Measurements from ENCODE around the gene C1RL. TPM values are rescaled to one million over a fixed set of nuclear protein-coding genes. Genes with fewer than 3 reads are reported as not detected.

The C1RL gene
- total RNA-seq, 1 experiment from 2014 or later = 18.0 TPM

Small RNA genes lying within 50 kb of the gene (small RNA-seq; reads per million reads assigned to genes)
- not detected for gene RNU6-485P

Other genes starting within 250 kb of the C1RL start
- 1,401 and 1,471 TPM in 2 replicates for gene TPI1, start 241.7 kb downstream of the C1RL start, total RNA-seq (2014; rRNA removed; shearing (Covaris generic))
- 15.7 and 20.0 TPM in 2 replicates for gene SPSB2, start 235.9 kb downstream of the C1RL start, total RNA-seq (2014; rRNA removed; shearing (Covaris generic))
- gene LRRC23, start 204.4 kb downstream of the C1RL start, total RNA-seq (2014; rRNA removed; shearing (Covaris generic)) = 3.5 and 3.6 TPM in 2 replicates
- gene ENO2, start 194.6 kb downstream of the C1RL start, total RNA-seq (2014; rRNA removed; shearing (Covaris generic)) = 13.4 and 26.3 TPM in 2 replicates
- 6.6 and 11.6 TPM in 2 replicates for gene ATN1, start 181.3 kb downstream of the C1RL start, total RNA-seq (2014; rRNA removed; shearing (Covaris generic))
- gene RNU7-1, start 165.4 kb downstream of the C1RL start, total RNA-seq (2014; rRNA removed; shearing (Covaris generic)) = not detected in 2 replicates
- gene C12orf57, start 165.2 kb downstream of the C1RL start, total RNA-seq (2014; rRNA removed; shearing (Covaris generic)) = 127 and 201 TPM in 2 replicates
- gene PTPN6, start 157.9 kb downstream of the C1RL start, total RNA-seq (2014; rRNA removed; shearing (Covaris generic)) = 0.05 and 0.37 TPM in 2 replicates
- 647 and 649 TPM in 2 replicates for gene PHB2, start 138.6 kb downstream of the C1RL start, total RNA-seq (2014; rRNA removed; shearing (Covaris generic))
- 107 and 122 TPM in 2 replicates for gene EMG1, start 138.3 kb downstream of the C1RL start, total RNA-seq (2014; rRNA removed; shearing (Covaris generic))
- gene LPCAT3, start 90.7 kb downstream of the C1RL start, total RNA-seq (2014; rRNA removed; shearing (Covaris generic)) = 8.0 and 9.6 TPM in 2 replicates
- gene C1S, start 48.5 kb downstream of the C1RL start, total RNA-seq (2014; rRNA removed; shearing (Covaris generic)) = 1.8 and 3.3 TPM in 2 replicates
- 1.3 and 2.3 TPM in 2 replicates for gene C1R, start 16.8 kb downstream of the C1RL start, total RNA-seq (2014; rRNA removed; shearing (Covaris generic))
- not detected in 2 replicates for gene RBP5, start 19.7 kb upstream of the C1RL start, total RNA-seq (2014; rRNA removed; shearing (Covaris generic))
- 7.7 and 14.0 TPM in 2 replicates for gene CLSTN3, start 21.2 kb upstream of the C1RL start, total RNA-seq (2014; rRNA removed; shearing (Covaris generic))
- 20.5 and 22.1 TPM in 2 replicates for gene PEX5, start 80.5 kb upstream of the C1RL start, total RNA-seq (2014; rRNA removed; shearing (Covaris generic))
- gene ACSM4, start 194.9 kb upstream of the C1RL start, total RNA-seq (2014; rRNA removed; shearing (Covaris generic)) = not detected in 2 replicates

Measured in HT1080 (cell line).